Parathyroid adenoma (tissue), 2 donors: Measurements from ENCODE around the gene SLC25A29.

Experiments used
- H2AFZ ChIP-seq: fragments of 300-600 bp; sonication (generic); one replicate; pipeline ENCODE4 v1.7.0; 2017; ENCODE audit warnings: antibody characterized with exemption, mild to moderate bottlenecking
- H3K27ac ChIP-seq: fragments of 300-600 bp; sonication (generic); one replicate; pipeline ENCODE4 v1.7.0; 2017
- H3K27me3 ChIP-seq: fragments of 300-600 bp; sonication (generic); one replicate; pipeline ENCODE4 v1.7.0; 2017; ENCODE audit warnings: low read length; ENCODE audit not compliant: control insufficient read depth, insufficient read depth
- H3K36me3 ChIP-seq: fragments of 300-600 bp; sonication (generic); one replicate; pipeline ENCODE4 v1.7.0; 2017; ENCODE audit warnings: low read length; ENCODE audit not compliant: control insufficient read depth, insufficient read depth
- H3K4me1 ChIP-seq: fragments of 300-600 bp; sonication (generic); one replicate; pipeline ENCODE4 v1.7.0; 2017; ENCODE audit warnings: control low read depth
- H3K4me2 ChIP-seq: fragments of 300-600 bp; sonication (generic); one replicate; pipeline ENCODE4 v1.7.0; 2017; ENCODE audit warnings: low read length
- H3K4me3 ChIP-seq: fragments of 300-600 bp; sonication (generic); one replicate; pipeline ENCODE4 v1.7.0; 2017; ENCODE audit warnings: low read depth, low read length
- H3K79me2 ChIP-seq: fragments of 300-600 bp; sonication (generic); one replicate; pipeline ENCODE4 v1.7.0; 2017; ENCODE audit warnings: control low read depth
- H3K9ac ChIP-seq: fragments of 300-600 bp; sonication (generic); one replicate; pipeline ENCODE4 v1.7.0; 2017; ENCODE audit warnings: mild to moderate bottlenecking
- H3K9me3 ChIP-seq: fragments of 300-600 bp; sonication (generic); one replicate; pipeline ENCODE4 v1.7.0; 2017; ENCODE audit warnings: low read length; ENCODE audit not compliant: control insufficient read depth
- CTCF ChIP-seq: fragments of 300-600 bp; sonication (generic); IDR thresholded peaks from one replicate; pipeline ENCODE4 v1.7.0; 2017; ENCODE audit warnings: antibody characterized with exemption, mild to moderate bottlenecking
- donor health status: primary hyperparathyroidism.

SLC25A29 gene

GRCh38 chr14:100271247-100271939 lies 34.9 kb downstream of the SLC25A29 start:
- Histone ChIP-seq H3K9me3 (no peaks in the 10 kb centered on the region), H3K4me2 (no peak overlapping the region), H2AFZ (no peak overlapping the region), H3K27ac (no peak overlapping the region), H3K27me3 (no peaks in the 10 kb centered on the region), H3K36me3 (no peaks in the 10 kb centered on the region), H3K79me2 (peaks cover 64% of the 10 kb centered on the region), H3K9ac (no peak overlapping the region), H3K4me1 (peaks cover 2% of the 10 kb centered on the region), H3K4me3 (no peak overlapping the region)
- peak; percentile 35 for TF ChIP-seq CTCF

GRCh38 chr14:100268591-100269207 lies 37.5 kb downstream of the SLC25A29 start:
- Histone ChIP-seq H3K9ac (no peak overlapping the region), H3K4me1 (peaks cover 2% of the 10 kb centered on the region), H3K27ac (no peak overlapping the region), H3K36me3 (no peaks in the 10 kb centered on the region), H3K27me3 (no peaks in the 10 kb centered on the region), H2AFZ (no peak overlapping the region), H3K4me3 (no peak overlapping the region), H3K9me3 (no peaks in the 10 kb centered on the region), H3K79me2 (peaks cover 68% of the 10 kb centered on the region), H3K4me2 (no peak overlapping the region)
- TF ChIP-seq CTCF, result no peak

- Histone ChIP-seq H3K9me3 (no peaks in the 10 kb centered on the region), H3K27ac (no peak overlapping the region), H2AFZ (no peak overlapping the region), H3K9ac (no peak overlapping the region), H3K4me2 (no peak overlapping the region), H3K27me3 (no peaks in the 10 kb centered on the region), H3K36me3 (no peaks in the 10 kb centered on the region), H3K4me1 (peaks cover 2% of the 10 kb centered on the region), H3K79me2 (peaks cover 69% of the 10 kb centered on the region), H3K4me3 (no peak overlapping the region)
- TF ChIP-seq CTCF, result no peak
Measured at GRCh38 chr14:100267990-100268389, 38.3 kb downstream of the SLC25A29 start.

- no peak overlapping the region for H2AFZ ChIP-seq
- no peak overlapping the region for H3K9ac ChIP-seq
- no peak overlapping the region for H3K27ac ChIP-seq
- H3K79me2 ChIP-seq, result peaks cover 86% of the 10 kb centered on the region
- H3K4me2 ChIP-seq, result no peak overlapping the region
- H3K36me3 ChIP-seq, result no peaks in the 10 kb centered on the region
- no peaks in the 10 kb centered on the region for H3K27me3 ChIP-seq
- peaks cover 2% of the 10 kb centered on the region for H3K4me1 ChIP-seq
- no peak overlapping the region for H3K4me3 ChIP-seq
- H3K9me3 ChIP-seq, result no peaks in the 10 kb centered on the region
- no peak for TF ChIP-seq CTCF
Measured at GRCh38 chr14:100263141-100263540, 43.1 kb downstream of the SLC25A29 start.

GRCh38 chr14:100262545-100262944 lies 43.7 kb downstream of the SLC25A29 start:
- H3K27ac ChIP-seq, result no peak overlapping the region
- peaks cover 3% of the 10 kb centered on the region for H3K4me1 ChIP-seq

More at GRCh38 chr14:100262545-100262944, 43.7 kb downstream of the SLC25A29 start:
- no peak overlapping the region for H3K4me3 ChIP-seq
- H3K9me3 ChIP-seq, result no peaks in the 10 kb centered on the region
- peaks cover 86% of the 10 kb centered on the region for H3K79me2 ChIP-seq
- no peaks in the 10 kb centered on the region for H3K36me3 ChIP-seq
- H2AFZ ChIP-seq, result no peak overlapping the region
- TF ChIP-seq CTCF, result no peak
- no peak overlapping the region for H3K9ac ChIP-seq
- no peak overlapping the region for H3K4me2 ChIP-seq
- no peaks in the 10 kb centered on the region for H3K27me3 ChIP-seq
